ENCODE results near the gene CRYGS.

Gene CRYGS

GRCh38 chr3:186544281-186544680, at the start of gene CRYGS:
Gene CRYGS (minus strand): TSS chr3:186544380. CDS start chr3:186544326, 54 bp downstream.
- no peak for DNase-seq (ENCODE audit: low read depth, low spot score)
- POLR2A ChIA-PET, result no interaction called here
- CTCF ChIA-PET, result interaction anchor here (1.2 to 3.2 kb wide), 3 partner anchors 70 to 561 kb away, joined by 5 to 9 read pairs (median 7); no protein-coding TSS in a partner anchor
- no peak within 1 kb of the TSS for H3K4me3 ChIP-seq (ENCODE audit: low read depth, low read length)
- no peak for TF ChIP-seq CTCF (IDR thresholded peaks at IDR 0.05; ENCODE audit: insufficient read depth, low read length, missing control alignments)

- no peak for DNase-seq (ENCODE audit: low read depth, low spot score)
- POLR2A ChIA-PET, result no interaction called here
- TF ChIP-seq CTCF (IDR thresholded peaks at IDR 0.05; ENCODE audit: insufficient read depth, low read length, missing control alignments), result no peak
- no peak overlapping the region for H3K4me3 ChIP-seq (ENCODE audit: low read depth, low read length)
- CTCF ChIA-PET, result interaction anchor here (0.9 to 16.7 kb wide), 3 partner anchors 9 to 22 kb away, joined by 3 to 123 read pairs (median 3); partner anchors contain the start of gene AHSG
Observed at GRCh38 chr3:186593862-186594261, 49.7 kb upstream of the CRYGS start.

GRCh38 chr3:186592682-186593081, 48.5 kb upstream of the CRYGS start:
- no peak for DNase-seq (ENCODE audit: low read depth, low spot score)
- H3K4me3 ChIP-seq (ENCODE audit: low read depth, low read length), result no peak overlapping the region
- ChIA-PET CTCF (interaction anchor here (16.7 kb wide), 1 partner anchor 23 kb away, joined by 123 read pairs; the partner anchor contains the start of gene AHSG), POLR2A (no interaction called here)
- no peak for TF ChIP-seq CTCF (IDR thresholded peaks at IDR 0.05; ENCODE audit: insufficient read depth, low read length, missing control alignments)

- ChIA-PET POLR2A (no interaction called here), CTCF (interaction anchor here (0.9 to 16.7 kb wide), 4 partner anchors 12 to 231 kb away, joined by 4 to 123 read pairs (median 6); partner anchors contain the start of gene AHSG)
- no peak for DNase-seq (ENCODE audit: low read depth, low spot score)
- H3K4me3 ChIP-seq (ENCODE audit: low read depth, low read length), result no peak overlapping the region
- no peak for TF ChIP-seq CTCF (IDR thresholded peaks at IDR 0.05; ENCODE audit: insufficient read depth, low read length, missing control alignments)
Observed at GRCh38 chr3:186590580-186591295, 46.6 kb upstream of the CRYGS start.

- ChIA-PET CTCF (interaction anchor here (1.4 to 16.7 kb wide), 3 partner anchors 15 to 232 kb away, joined by 5 to 123 read pairs (median 7); partner anchors contain the start of gene AHSG), POLR2A (interaction anchor here (0.7 kb wide), 1 partner anchor 217 kb away, joined by 4 read pairs; no protein-coding TSS in a partner anchor)
- no peak for DNase-seq (ENCODE audit: low read depth, low spot score)
- no peak for TF ChIP-seq CTCF (IDR thresholded peaks at IDR 0.05; ENCODE audit: insufficient read depth, low read length, missing control alignments)
- no peak overlapping the region for H3K4me3 ChIP-seq (ENCODE audit: low read depth, low read length)
Observed at GRCh38 chr3:186589856-186590579, 45.8 kb upstream of the CRYGS start.

GRCh38 chr3:186589121-186589520, 44.9 kb upstream of the CRYGS start:
- ChIA-PET POLR2A (interaction anchor here (0.7 kb wide), 1 partner anchor 218 kb away, joined by 4 read pairs; no protein-coding TSS in a partner anchor), CTCF (interaction anchor here (16.7 kb wide), 1 partner anchor 27 kb away, joined by 123 read pairs; the partner anchor contains the start of gene AHSG)
- no peak for DNase-seq (ENCODE audit: low read depth, low spot score)
- peak; percentile 7 for TF ChIP-seq CTCF (IDR thresholded peaks at IDR 0.05; ENCODE audit: insufficient read depth, low read length, missing control alignments)
- H3K4me3 ChIP-seq (ENCODE audit: low read depth, low read length), result no peak overlapping the region
